Activated CD8-positive, alpha-beta T cell treated with anti-CD3 and anti-CD28 coated beads for 36 hours (primary cell): ENCODE data around the gene CHST8. TPM values are rescaled to one million over a fixed set of nuclear protein-coding genes. Genes with fewer than 3 reads are reported as not detected.

Experiments used
- ATAC-seq: fragments of 200-7000 bp; cut with Tn5 transposase; one replicate; pipeline ENCODE4 v1.10.0; 2021; ENCODE audit warnings: mild to moderate bottlenecking, moderate library complexity
- CTCF ChIA-PET: fragments of 350-600 bp; sonication (Branson Sonifier 250); formaldehyde crosslinking; loops from one replicate; lab custom pipeline; 2021; ENCODE audit warnings: antibody characterized with exemption; lab: Charles Lee
- POLR2A ChIA-PET: fragments of 350-600 bp; sonication (Branson Sonifier 250); formaldehyde crosslinking; loops from one replicate; lab custom pipeline; 2021; ENCODE audit warnings: antibody characterized with exemption; lab: Charles Lee
- DNase-seq: peaks from one replicate; pipeline ENCODE4 v3.0.0-alpha.2; 2020
- H3K27ac Mint-ChIP-seq: one replicate; pipeline ENCODE4 v1.8.0; 2021; ENCODE audit warnings: mild to moderate bottlenecking, mixed read lengths
- H3K27me3 Mint-ChIP-seq: one replicate; pipeline ENCODE4 v1.8.0; 2021; ENCODE audit warnings: mixed read lengths
- H3K36me3 Mint-ChIP-seq: one replicate; pipeline ENCODE4 v1.8.0; 2021; ENCODE audit warnings: low read depth, mixed read lengths
- H3K4me1 Mint-ChIP-seq: one replicate; pipeline ENCODE4 v1.8.0; 2021; ENCODE audit warnings: low read depth, mixed read lengths
- H3K4me3 Mint-ChIP-seq: one replicate; pipeline ENCODE4 v1.8.0; 2021; ENCODE audit warnings: mild to moderate bottlenecking, moderate library complexity, mixed read lengths
- H3K9me3 Mint-ChIP-seq: one replicate; pipeline ENCODE4 v1.8.0; 2021; ENCODE audit warnings: mixed read lengths
- intact Hi-C: fragments of 100-400 bp; cut with micrococcal nuclease; formaldehyde crosslinking; loops from one replicate; pipeline ENCODE4 v1.10.0; 2022
- total RNA-seq, 2 experiments: library from RNA; stranded (reverse); gene quantifications; one replicate each; pipeline ENCODE4 v1.2.3, GENCODE V29; 2021
- TF ChIP-seq, protein P1 (sequence below): fragments of 200-600 bp; IDR thresholded peaks from one replicate; pipeline ENCODE4 v1.8.0; 2022; ENCODE audit warnings: antibody characterized with exemption, mild to moderate bottlenecking

Gene CHST8
- total RNA-seq, 2 experiments from 2014 or later: not detected

DNA sequence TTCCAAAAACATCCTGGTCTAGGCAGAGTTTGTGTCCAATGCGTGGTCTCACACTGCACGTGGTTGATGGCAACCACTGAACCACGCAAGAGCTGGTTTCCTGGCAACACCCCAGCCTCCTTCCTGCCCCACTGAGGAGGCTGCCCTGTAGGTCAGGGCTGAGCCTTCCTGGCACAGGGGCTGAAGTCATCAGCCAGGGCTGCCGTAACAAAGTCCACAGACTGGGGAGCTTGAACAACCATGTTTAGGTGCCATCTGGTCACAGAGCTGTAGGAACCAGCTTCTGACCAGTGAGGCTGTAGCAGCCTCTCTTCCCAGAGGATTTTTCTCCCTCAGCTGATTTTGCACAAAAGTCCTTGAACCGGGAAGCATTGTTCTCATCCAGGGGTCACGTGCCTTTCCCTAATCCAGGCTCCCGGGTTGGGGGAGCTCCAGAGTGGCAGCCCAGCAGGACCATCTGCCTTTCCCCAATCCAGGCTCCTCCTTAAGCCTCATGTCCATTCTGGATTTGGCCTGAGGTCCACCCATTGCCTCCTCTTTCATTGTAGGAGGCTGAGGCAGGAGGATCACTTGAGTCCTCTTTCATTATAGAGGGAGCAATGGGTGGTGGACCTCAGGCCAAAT lies 53.9 kb downstream of the CHST8 start:
- Mint-ChIP-seq H3K27me3 (no peaks in the 10 kb centered on the region), H3K4me3 (no peak overlapping the region), H3K36me3 (no peaks in the 10 kb centered on the region), H3K27ac (no peak overlapping the region), H3K4me1 (no peaks in the 10 kb centered on the region), H3K9me3 (no peaks in the 10 kb centered on the region)
- POLR2A ChIA-PET: no interaction called here
- DNase-seq (no peak), ATAC-seq (no peak)
- TF ChIP-seq, protein P1, sequence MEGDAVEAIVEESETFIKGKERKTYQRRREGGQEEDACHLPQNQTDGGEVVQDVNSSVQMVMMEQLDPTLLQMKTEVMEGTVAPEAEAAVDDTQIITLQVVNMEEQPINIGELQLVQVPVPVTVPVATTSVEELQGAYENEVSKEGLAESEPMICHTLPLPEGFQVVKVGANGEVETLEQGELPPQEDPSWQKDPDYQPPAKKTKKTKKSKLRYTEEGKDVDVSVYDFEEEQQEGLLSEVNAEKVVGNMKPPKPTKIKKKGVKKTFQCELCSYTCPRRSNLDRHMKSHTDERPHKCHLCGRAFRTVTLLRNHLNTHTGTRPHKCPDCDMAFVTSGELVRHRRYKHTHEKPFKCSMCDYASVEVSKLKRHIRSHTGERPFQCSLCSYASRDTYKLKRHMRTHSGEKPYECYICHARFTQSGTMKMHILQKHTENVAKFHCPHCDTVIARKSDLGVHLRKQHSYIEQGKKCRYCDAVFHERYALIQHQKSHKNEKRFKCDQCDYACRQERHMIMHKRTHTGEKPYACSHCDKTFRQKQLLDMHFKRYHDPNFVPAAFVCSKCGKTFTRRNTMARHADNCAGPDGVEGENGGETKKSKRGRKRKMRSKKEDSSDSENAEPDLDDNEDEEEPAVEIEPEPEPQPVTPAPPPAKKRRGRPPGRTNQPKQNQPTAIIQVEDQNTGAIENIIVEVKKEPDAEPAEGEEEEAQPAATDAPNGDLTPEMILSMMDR: no peak
- CTCF ChIA-PET: no interaction called here
- intact Hi-C loops: no loop called here

DNA sequence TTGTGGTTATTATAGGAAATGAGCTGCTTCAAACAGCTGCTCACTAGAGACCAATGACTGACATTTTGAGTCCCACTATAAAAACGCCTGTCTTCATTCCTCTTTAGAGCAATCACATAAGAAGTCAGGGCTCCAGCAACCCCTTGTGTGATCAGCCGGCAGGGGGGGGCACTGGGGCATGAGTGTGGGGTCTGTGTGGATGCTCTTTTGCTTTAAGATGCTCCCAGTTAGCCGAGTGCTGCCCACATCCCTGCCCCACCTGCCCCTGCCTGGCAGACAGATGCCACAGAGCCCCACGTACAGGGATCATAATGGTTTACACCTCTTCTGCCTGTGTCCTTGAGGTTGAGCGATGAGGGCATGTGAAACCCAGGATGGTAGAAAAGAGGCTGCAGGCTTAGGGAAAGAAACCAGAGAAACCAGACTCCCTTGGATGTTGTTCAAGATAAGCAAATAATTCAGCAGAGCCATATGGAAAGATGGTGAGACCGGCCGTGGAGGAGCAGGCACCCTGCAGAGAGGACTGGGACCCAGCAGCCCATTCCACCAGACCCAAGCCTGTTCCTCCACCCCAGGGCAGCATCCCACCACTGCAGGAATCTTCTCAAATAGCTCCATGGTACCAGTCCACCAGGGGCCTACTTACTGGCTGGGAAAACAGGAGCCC lies 55.4 kb downstream of the CHST8 start:
- TF ChIP-seq, protein P1: no peak
- H3K27ac Mint-ChIP-seq: no peak overlapping the region

DNA sequence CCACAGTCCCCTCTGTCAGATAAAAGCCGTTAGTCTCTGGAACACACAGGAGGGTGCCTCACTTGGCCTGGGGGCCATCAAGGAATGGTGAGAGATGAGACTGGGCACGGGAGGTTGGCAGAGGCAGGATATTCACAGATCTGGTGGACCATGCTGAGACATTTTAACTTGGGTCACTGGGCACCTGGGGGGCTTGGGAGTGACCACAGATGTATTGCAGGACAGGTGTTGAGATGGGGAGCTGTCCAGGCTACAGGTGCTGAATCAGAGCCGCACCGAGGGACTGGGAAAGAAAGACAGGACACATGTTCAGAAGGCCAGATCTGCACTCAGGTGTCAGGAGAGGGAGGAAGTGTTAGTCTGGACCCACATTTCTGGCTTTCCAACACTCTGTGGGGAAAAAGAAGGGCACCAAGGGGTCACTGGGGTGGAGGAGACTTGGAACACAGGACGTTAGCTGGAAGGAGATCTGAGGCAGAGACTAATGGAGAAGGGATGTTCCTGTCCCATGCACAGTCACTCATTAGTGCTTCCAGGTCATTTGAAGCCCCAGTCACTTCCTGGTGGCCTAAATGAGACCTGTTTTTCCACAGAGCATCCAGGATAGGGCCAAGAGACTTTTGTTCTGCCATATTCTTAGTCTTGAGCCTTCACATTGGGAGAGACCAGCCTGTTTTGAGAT lies 56.1 kb downstream of the CHST8 start:
- ChIA-PET POLR2A (no interaction called here), CTCF (interaction anchor here (1.8 kb wide), 1 partner anchor 93 kb away, joined by 5 read pairs; no protein-coding TSS in a partner anchor)
- no peak overlapping the region for H3K27ac Mint-ChIP-seq
- H3K36me3 Mint-ChIP-seq: no peaks in the 10 kb centered on the region
- H3K4me1 Mint-ChIP-seq: no peaks in the 10 kb centered on the region
- no peaks in the 10 kb centered on the region for H3K9me3 Mint-ChIP-seq
- TF ChIP-seq, protein P1: no peak
- ATAC-seq (no peak), DNase-seq (peak; percentile 7)
- intact Hi-C loops: no loop called here
- peaks cover 4% of the 10 kb centered on the region for H3K27me3 Mint-ChIP-seq
- no peak overlapping the region for H3K4me3 Mint-ChIP-seq

More for the DNA sequence above, 55.4 kb downstream of the CHST8 start:
- ATAC-seq (no peak), DNase-seq (no peak)
- ChIA-PET POLR2A (no interaction called here), CTCF (interaction anchor here (0.6 to 1.8 kb wide), 2 partner anchors 14 to 94 kb away, joined by 3 to 5 read pairs; no protein-coding TSS in a partner anchor)
- H3K4me1 Mint-ChIP-seq: no peaks in the 10 kb centered on the region
- H3K36me3 Mint-ChIP-seq: no peaks in the 10 kb centered on the region
- no peaks in the 10 kb centered on the region for H3K27me3 Mint-ChIP-seq
- intact Hi-C loops: no loop called here
- H3K9me3 Mint-ChIP-seq: no peaks in the 10 kb centered on the region
- no peak overlapping the region for H3K4me3 Mint-ChIP-seq

DNA sequence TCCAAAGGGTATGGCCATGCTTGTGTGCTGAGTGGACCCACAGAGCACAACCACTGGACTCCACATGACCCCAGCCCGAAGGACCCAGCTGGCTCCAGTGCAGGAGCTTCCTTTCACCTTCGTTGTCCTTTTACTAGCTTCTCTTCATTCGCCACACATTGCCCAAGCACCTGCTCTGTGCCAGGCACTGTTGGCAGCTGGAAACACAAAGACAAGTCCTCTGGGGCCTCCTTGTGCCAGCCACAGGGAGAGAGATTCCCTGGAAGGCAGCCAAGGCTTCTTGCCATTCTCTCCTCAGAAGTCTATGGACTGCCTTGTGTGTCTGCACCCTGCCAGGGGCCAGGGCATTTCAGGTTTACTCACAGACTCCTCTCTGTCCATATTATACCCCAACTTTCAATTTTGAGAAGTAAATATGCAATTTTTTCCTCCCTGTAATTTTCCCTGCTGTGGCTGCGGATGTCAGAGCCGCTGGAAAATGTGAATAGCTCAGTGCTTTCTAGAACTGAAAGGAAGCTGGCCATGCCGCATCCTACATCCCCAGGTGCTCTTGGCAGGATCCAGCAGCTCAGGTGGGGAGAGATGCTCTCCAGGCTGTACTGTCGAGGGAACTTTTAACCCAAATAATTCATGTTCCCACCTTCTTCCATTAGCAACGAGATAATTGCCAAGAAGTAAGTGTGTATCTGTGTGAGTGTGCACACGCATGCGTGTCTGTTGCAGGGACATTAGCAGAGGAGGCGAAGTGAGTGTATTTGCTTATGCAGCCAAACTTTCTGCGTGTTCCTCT lies 57.2 kb downstream of the CHST8 start:
- CTCF ChIA-PET: interaction anchor here (1.8 kb wide), 1 partner anchor 92 kb away, joined by 5 read pairs; no protein-coding TSS in a partner anchor
- H3K4me3 Mint-ChIP-seq: no peak overlapping the region
- no peaks in the 10 kb centered on the region for H3K4me1 Mint-ChIP-seq

More for the DNA sequence above, 57.2 kb downstream of the CHST8 start:
- H3K27ac Mint-ChIP-seq: no peak overlapping the region
- TF ChIP-seq, protein P1: no peak
- POLR2A ChIA-PET: no interaction called here
- no peaks in the 10 kb centered on the region for H3K9me3 Mint-ChIP-seq
- no peaks in the 10 kb centered on the region for H3K36me3 Mint-ChIP-seq
- intact Hi-C loops: no loop called here
- DNase-seq (no peak), ATAC-seq (no peak)
- H3K27me3 Mint-ChIP-seq: peaks cover 5% of the 10 kb centered on the region
